Diencephalon (tissue), 1 donor: ENCODE measurements around the gene RAB3B. TPM values are rescaled to one million over a fixed set of nuclear protein-coding genes. Genes with fewer than 3 reads are reported as not detected.

Experiments used
- small RNA-seq: library from RNA; depleted of rRNA; stranded (forward); fragments of <200 nt; gene quantifications from one replicate; pipeline ENCODE3, GENCODE V24; 2014
- total RNA-seq: library from RNA; depleted of rRNA; stranded (reverse); fragments of >200 nt; gene quantifications from one replicate; pipeline ENCODE4 v1.2.3, GENCODE V29; 2014

RAB3B gene, protein sequence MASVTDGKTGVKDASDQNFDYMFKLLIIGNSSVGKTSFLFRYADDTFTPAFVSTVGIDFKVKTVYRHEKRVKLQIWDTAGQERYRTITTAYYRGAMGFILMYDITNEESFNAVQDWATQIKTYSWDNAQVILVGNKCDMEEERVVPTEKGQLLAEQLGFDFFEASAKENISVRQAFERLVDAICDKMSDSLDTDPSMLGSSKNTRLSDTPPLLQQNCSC
- 81.2 TPM for total RNA-seq

GRCh38 chr1:51990478-51990965, at the start of gene RAB3B:
Gene RAB3B (minus strand): TSS chr1:51990700. CDS start chr1:51977117, 13,583 bp downstream.

DNA sequence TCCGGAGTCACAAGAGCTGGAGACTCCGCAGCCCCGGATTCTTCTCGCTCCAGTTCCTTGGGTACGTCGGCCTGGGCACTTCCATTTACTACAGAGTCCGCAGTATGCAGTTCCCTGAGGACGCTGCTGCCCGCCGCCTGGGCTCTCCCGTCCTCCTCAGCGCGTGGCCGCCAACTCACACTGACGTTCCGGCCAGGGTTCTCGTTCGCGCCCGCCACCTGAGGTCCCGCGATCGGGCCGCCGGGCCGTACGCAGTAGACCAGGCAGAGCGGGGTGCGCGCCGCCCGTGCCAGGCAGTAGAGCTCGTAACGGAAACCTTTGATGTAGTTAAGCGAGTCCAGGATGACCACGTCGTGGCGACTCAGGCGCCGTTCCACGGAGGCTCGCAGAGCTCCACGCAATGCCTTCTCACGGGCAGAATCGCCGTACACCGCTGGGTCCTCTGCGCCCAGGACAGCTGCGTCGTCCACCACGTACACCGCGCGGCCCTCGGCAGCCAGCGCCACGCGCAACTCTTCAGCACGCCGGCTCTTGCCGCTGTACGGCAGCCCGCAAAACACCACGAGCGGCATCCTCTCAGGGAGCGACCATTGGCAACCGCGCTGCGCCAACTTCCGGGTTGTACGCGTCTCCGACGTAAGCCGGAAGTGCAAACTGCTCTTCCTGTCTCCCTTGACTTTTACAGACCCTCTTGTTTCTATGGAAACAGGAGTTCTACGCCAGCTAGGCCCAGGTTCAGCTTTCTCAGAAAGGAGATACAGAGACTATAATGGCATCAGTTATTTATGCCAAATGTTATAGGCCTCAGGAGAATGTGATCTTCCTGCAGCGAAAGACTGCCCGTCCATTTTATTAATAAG, 42.9 kb upstream of the RAB3B start, which contains the start of gene KTI12:
Gene KTI12, minus strand, starts transcription at position 621 of the 860 bp plus-strand sequence. Its CDS starts 49 bp downstream, at position 572.

GRCh38 chr1:51878616-51879336, 111.7 kb downstream of the RAB3B start, which contains the start of gene NRDC:
Gene NRDC (minus strand): TSS chr1:51878727. CDS start chr1:51878615, 112 bp downstream.

Small RNA genes lying within 50 kb of the gene (small RNA-seq; reads per million reads assigned to genes)
- gene RN7SL290P: not detected
- gene RNA5SP48: 0.10 reads per million

Other genes starting within 250 kb of the RAB3B start
- 101 TPM for gene NRDC, start 112.0 kb downstream of the RAB3B start, total RNA-seq
- 7.4 TPM for gene KTI12, start 43.1 kb upstream of the RAB3B start, total RNA-seq
- 27.9 TPM for gene TXNDC12, start 64.5 kb upstream of the RAB3B start, total RNA-seq
- 152 TPM for gene BTF3L4, start 65.6 kb upstream of the RAB3B start, total RNA-seq
- gene ZFYVE9, start 151.4 kb upstream of the RAB3B start, total RNA-seq: 86.5 TPM